ENCODE data around the gene TWIST2. TPM values are rescaled to one million over a fixed set of nuclear protein-coding genes. Genes with fewer than 3 reads are reported as not detected.

Gene TWIST2
- polyA plus RNA-seq, 1 donor from 2014 or later, result not detected

GRCh38 chr2:238863231-238863630, 15.3 kb downstream of the TWIST2 start:
- Histone ChIP-seq H3K27me3 (ENCODE audit: insufficient read depth, low read depth, low read length) (no peaks in the 10 kb centered on the region), H3K9ac (ENCODE audit: low read length) (no peak overlapping the region), H3K9me2 (ENCODE audit: insufficient read depth, low read length) (no peaks in the 10 kb centered on the region)

GRCh38 chr2:238863749-238864206, 15.9 kb downstream of the TWIST2 start:
- H3K4me2 ChIP-seq (ENCODE audit: low read length), result no peak overlapping the region
- no peaks in the 10 kb centered on the region for H3K9me3 ChIP-seq (ENCODE audit: low read length)
- no peak overlapping the region for H3K4me3 ChIP-seq (ENCODE audit: low read length)
- H3F3A ChIP-seq (ENCODE audit: insufficient read depth, low read length, poor library complexity, severe bottlenecking), result no peaks in the 10 kb centered on the region
- no peaks in the 10 kb centered on the region for H3K36me3 ChIP-seq (ENCODE audit: insufficient read depth, low read length)
- H2AFZ ChIP-seq (ENCODE audit: low read depth, low read length), result no peak overlapping the region
- no peak overlapping the region for H3K9ac ChIP-seq (ENCODE audit: low read length)
- H3K9me2 ChIP-seq (ENCODE audit: insufficient read depth, low read length), result no peaks in the 10 kb centered on the region
- no peaks in the 10 kb centered on the region for H3K79me2 ChIP-seq (replicated peaks; ENCODE audit: insufficient read depth, low read length)
- no peak for TF ChIP-seq MXI1 (conservative IDR thresholded peaks at IDR 0.05; ENCODE audit: poor library complexity, severe bottlenecking)
- no peak for TF ChIP-seq EZH2 (IDR thresholded peaks at IDR 0.05; ENCODE audit: borderline replicate concordance, insufficient read depth, low read length, poor library complexity, severe bottlenecking)
- H3K27ac ChIP-seq (ENCODE audit: low read length), result no peak overlapping the region
- H4K20me1 ChIP-seq (ENCODE audit: insufficient read depth), result no peaks in the 10 kb centered on the region
- H3K27me3 ChIP-seq (ENCODE audit: insufficient read depth, low read depth, low read length), result no peaks in the 10 kb centered on the region

More at GRCh38 chr2:238863231-238863630, 15.3 kb downstream of the TWIST2 start:
- Histone ChIP-seq H4K20me1 (ENCODE audit: insufficient read depth) (no peaks in the 10 kb centered on the region), H3K36me3 (ENCODE audit: insufficient read depth, low read length) (no peaks in the 10 kb centered on the region), H3K79me2 (replicated peaks; ENCODE audit: insufficient read depth, low read length) (no peaks in the 10 kb centered on the region), H3K27ac (ENCODE audit: low read length) (no peak overlapping the region), H2AFZ (ENCODE audit: low read depth, low read length) (no peak overlapping the region), H3K9me3 (ENCODE audit: low read length) (no peaks in the 10 kb centered on the region), H3F3A (ENCODE audit: insufficient read depth, low read length, poor library complexity, severe bottlenecking) (no peaks in the 10 kb centered on the region), H3K4me3 (ENCODE audit: low read length) (no peak overlapping the region), H3K4me2 (ENCODE audit: low read length) (no peak overlapping the region)
- no peak for TF ChIP-seq TAF1 (IDR thresholded peaks at IDR 0.05; ENCODE audit: low read depth)
- TF ChIP-seq CTCF (IDR thresholded peaks at IDR 0.05; ENCODE audit: poor library complexity, severe bottlenecking), result no peak
- no peak for TF ChIP-seq RAD21 (conservative IDR thresholded peaks at IDR 0.05)
- no peak for TF ChIP-seq SMC3 (conservative IDR thresholded peaks at IDR 0.05; ENCODE audit: poor library complexity)
- no peak for TF ChIP-seq POLR2AphosphoS5 (IDR thresholded peaks at IDR 0.05)
- no peak for TF ChIP-seq EP300 (conservative IDR thresholded peaks at IDR 0.05; ENCODE audit: poor library complexity, severe bottlenecking)
- no peak for TF ChIP-seq REST (IDR thresholded peaks at IDR 0.05; ENCODE audit: borderline replicate concordance)
- no peak for TF ChIP-seq EZH2 (IDR thresholded peaks at IDR 0.05; ENCODE audit: borderline replicate concordance, insufficient read depth, low read length, poor library complexity, severe bottlenecking)

Measured in neural cell (in vitro differentiated cells).